GM21360 (cell line): ENCODE data around the gene ABCB6.
"Not testable (repeated sequence)": the region's sequence is repeated elsewhere in the genome, so short reads cannot be mapped to it uniquely, and the experiment has no call there.

ENCODE experiments used
- ATAC-seq: cut with Tn5 transposase; IDR thresholded peaks from one replicate; pipeline ENCODE4 v1.9.1; 2021; ENCODE audit warnings: mild to moderate bottlenecking, moderate library complexity; ENCODE audit not compliant: unreplicated experiment

ABCB6 gene

GRCh38 chr2:219218732-219219701, at the start of gene ABCB6:
ABCB6 (minus strand) TSS chr2:219218958; CDS start chr2:219218673, 285 bp downstream.
- peak; percentile 58 for ATAC-seq

- no peak for ATAC-seq
These were observed 49.5 kb upstream of the ABCB6 start for GRCh38 chr2:219268294-219268693.

GRCh38 chr2:219266886-219267285, 48.1 kb upstream of the ABCB6 start:
- ATAC-seq = no peak

GRCh38 chr2:219266232-219266631, 47.5 kb upstream of the ABCB6 start:
- no peak for ATAC-seq

GRCh38 chr2:219261024-219261855, 42.5 kb upstream of the ABCB6 start:
- no peak for ATAC-seq

- not testable (repeated sequence) for ATAC-seq
These were observed 40.2 kb upstream of the ABCB6 start for GRCh38 chr2:219258942-219259341.

GRCh38 chr2:219254590-219255201, 35.9 kb upstream of the ABCB6 start:
- peak; percentile 22 for ATAC-seq

- peak; percentile 56 for ATAC-seq
These were observed 35.2 kb upstream of the ABCB6 start, which contains the start of gene TUBA4A for GRCh38 chr2:219253753-219254589. TUBA4A (minus strand) TSS chr2:219253918; CDS start chr2:219253858, 60 bp downstream.

- ATAC-seq = peak; percentile 11
These were observed 34.4 kb upstream of the ABCB6 start, which contains the start of gene TUBA4B for GRCh38 chr2:219252900-219253752. TUBA4B (plus strand) TSS chr2:219253243; CDS start chr2:219253408, 165 bp downstream.

GRCh38 chr2:219252570-219252899, 33.8 kb upstream of the ABCB6 start:
- no peak for ATAC-seq

- ATAC-seq = no peak
These were observed 33.3 kb upstream of the ABCB6 start for GRCh38 chr2:219252084-219252483.

GRCh38 chr2:219251656-219252055, 32.9 kb upstream of the ABCB6 start:
- no peak for ATAC-seq

GRCh38 chr2:219250049-219250781, 31.5 kb upstream of the ABCB6 start:
- no peak for ATAC-seq

- ATAC-seq = no peak
These were observed 30.6 kb upstream of the ABCB6 start for GRCh38 chr2:219249203-219249980.

- no peak for ATAC-seq
These were observed 30.1 kb upstream of the ABCB6 start for GRCh38 chr2:219248845-219249202.

- ATAC-seq = no peak
These were observed 29.2 kb upstream of the ABCB6 start for GRCh38 chr2:219247678-219248642.

GRCh38 chr2:219246559-219246958, 27.8 kb upstream of the ABCB6 start:
- no peak for ATAC-seq
